ENCODE data around the gene ARHGAP9. TPM values are rescaled to one million over a fixed set of nuclear protein-coding genes. Genes with fewer than 3 reads are reported as not detected.

The ARHGAP9 gene
- total and polyA plus RNA-seq, 8 donors: 2.3 to 28.1 (median 6.7) TPM; not detected in 1

DNA sequence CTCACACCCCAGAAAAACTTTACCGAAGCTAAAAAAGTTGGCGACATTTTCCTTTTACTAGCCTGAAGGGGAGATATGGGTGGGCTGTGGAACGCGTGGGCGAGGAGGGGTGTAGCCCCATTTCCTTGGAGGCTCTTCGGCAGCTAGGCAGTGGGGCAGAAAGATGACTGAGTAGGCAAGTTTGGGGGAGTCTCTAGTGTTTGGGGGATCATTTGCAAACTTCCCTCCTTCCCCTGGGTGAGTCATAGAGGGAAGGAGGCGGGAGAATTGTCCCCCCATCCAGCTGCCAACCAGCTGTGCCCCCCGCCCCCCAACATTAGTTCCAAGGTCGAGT lies 17.8 kb downstream of the ARHGAP9 start:
- TF ChIP-seq, protein P1, sequence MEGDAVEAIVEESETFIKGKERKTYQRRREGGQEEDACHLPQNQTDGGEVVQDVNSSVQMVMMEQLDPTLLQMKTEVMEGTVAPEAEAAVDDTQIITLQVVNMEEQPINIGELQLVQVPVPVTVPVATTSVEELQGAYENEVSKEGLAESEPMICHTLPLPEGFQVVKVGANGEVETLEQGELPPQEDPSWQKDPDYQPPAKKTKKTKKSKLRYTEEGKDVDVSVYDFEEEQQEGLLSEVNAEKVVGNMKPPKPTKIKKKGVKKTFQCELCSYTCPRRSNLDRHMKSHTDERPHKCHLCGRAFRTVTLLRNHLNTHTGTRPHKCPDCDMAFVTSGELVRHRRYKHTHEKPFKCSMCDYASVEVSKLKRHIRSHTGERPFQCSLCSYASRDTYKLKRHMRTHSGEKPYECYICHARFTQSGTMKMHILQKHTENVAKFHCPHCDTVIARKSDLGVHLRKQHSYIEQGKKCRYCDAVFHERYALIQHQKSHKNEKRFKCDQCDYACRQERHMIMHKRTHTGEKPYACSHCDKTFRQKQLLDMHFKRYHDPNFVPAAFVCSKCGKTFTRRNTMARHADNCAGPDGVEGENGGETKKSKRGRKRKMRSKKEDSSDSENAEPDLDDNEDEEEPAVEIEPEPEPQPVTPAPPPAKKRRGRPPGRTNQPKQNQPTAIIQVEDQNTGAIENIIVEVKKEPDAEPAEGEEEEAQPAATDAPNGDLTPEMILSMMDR (IDR thresholded peaks at IDR 0.05): no peak
- TF ChIP-seq EP300 (IDR thresholded peaks at IDR 0.05) (no peak), POLR2AphosphoS5 (IDR thresholded peaks at IDR 0.05) (no peak), POLR2A (IDR thresholded peaks at IDR 0.05) (no peak)
- H3K27ac ChIP-seq: peak overlapping the region; percentile 48 to 81 (median 79)
- 0% methylated on average over 8 to 9 of the region's 9 CpGs for WGBS, 5 donors
- no peaks in the 10 kb centered on the region for H3K9me3 ChIP-seq
- peak overlapping the region; percentile 55 to 69 (median 61) for H3K4me3 ChIP-seq
- intact Hi-C loops (cut with DNase I; ENCODE audit: low total_unique reads): no loop called here
- H3K4me1 ChIP-seq: peaks cover 30 to 44% (median 40%) of the 10 kb centered on the region in 4 donors
- peaks cover 0 to 29% (median 13%) of the 10 kb centered on the region in 3 donors for H3K27me3 ChIP-seq
- H3K36me3 ChIP-seq: no peaks in the 10 kb centered on the region
- no peak for DNase-seq

DNA sequence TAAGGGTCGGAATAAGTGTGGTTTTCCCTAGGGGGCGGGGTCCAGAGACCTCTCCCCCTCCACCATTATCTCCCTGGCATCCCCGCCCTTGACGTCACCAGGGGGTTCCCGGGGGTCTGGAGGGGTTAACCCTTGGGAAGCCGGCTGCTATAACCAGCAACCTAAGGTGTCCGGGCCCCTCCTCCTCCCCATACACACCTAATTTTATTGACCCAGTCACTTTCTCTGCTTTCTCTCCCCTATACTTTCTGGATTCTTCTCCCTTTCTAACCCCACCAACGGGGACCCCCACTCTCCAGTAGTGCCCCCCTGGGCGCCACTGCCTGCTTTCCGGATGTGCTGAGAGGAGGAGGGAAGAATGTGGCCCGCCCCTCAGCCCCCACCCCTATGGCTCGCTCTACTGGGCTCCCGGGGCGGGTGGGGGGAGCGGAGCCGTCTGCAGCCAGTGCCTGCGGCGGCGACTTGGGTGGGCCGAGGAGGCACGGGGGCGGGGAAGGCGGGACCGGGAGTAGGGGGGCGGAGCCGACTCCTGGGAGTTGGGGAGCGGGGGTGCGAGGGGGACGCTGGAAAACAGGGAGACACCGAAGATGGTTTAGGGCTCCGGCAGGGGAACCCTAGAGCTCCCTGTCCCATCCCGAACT lies 18.3 kb downstream of the ARHGAP9 start:
- 0 to 1% (median 0%) methylated on average over 17 to 32 of the region's 32 CpGs for WGBS, 5 donors
- no peaks in the 10 kb centered on the region for H3K9me3 ChIP-seq
- peak overlapping the region; percentile 48 to 81 (median 79) for H3K27ac ChIP-seq
- peak overlapping the region; percentile 55 to 69 (median 61) for H3K4me3 ChIP-seq
- no peak for TF ChIP-seq EP300 (IDR thresholded peaks at IDR 0.05)
- TF ChIP-seq POLR2AphosphoS5 (IDR thresholded peaks at IDR 0.05): no peak
- TF ChIP-seq, protein P1 (IDR thresholded peaks at IDR 0.05): no peak
- no peak for TF ChIP-seq POLR2A (IDR thresholded peaks at IDR 0.05)
- H3K27me3 ChIP-seq: peaks cover 0 to 31% (median 13%) of the 10 kb centered on the region in 3 donors
- intact Hi-C loops (cut with DNase I; ENCODE audit: low total_unique reads): no loop called here
- H3K36me3 ChIP-seq: no peaks in the 10 kb centered on the region
- H3K4me1 ChIP-seq: peaks cover 30 to 44% (median 40%) of the 10 kb centered on the region in 4 donors
- DNase-seq: peak; percentile 46 to 92

DNA sequence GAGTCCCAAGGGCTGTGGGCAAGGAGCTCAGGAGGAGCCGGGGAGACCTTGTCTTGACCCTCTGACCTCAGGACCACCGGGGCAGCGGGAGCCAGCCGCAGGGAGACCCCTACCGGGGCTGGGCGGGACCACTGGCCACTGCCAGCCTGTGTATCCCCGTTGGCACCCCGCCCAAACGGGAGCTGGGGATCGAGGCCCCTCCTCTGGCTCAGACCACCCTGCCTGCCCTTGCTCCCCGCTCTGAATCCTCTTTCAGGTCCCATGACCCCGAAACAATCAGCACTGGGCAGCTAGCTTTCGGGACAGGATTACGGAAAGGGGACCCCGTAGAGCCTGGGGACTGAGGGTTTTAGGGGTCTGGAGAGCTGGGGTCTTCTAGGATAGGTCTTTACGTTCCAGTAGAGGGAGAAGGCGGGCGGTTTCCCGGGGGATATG lies 18.8 kb downstream of the ARHGAP9 start:
- intact Hi-C loops (cut with DNase I; ENCODE audit: low total_unique reads): no loop called here
- TF ChIP-seq EP300 (IDR thresholded peaks at IDR 0.05) (no peak), POLR2AphosphoS5 (IDR thresholded peaks at IDR 0.05) (no peak), POLR2A (IDR thresholded peaks at IDR 0.05) (no peak)
- TF ChIP-seq, protein P1 (IDR thresholded peaks at IDR 0.05): no peak
- Histone ChIP-seq H3K9me3 (no peaks in the 10 kb centered on the region), H3K4me1 (peaks cover 30 to 49% (median 42%) of the 10 kb centered on the region in 4 donors), H3K27ac (peak overlapping the region; percentile 20 to 81 (median 79)), H3K27me3 (peaks cover 0 to 36% (median 13%) of the 10 kb centered on the region in 3 donors), H3K36me3 (no peaks in the 10 kb centered on the region), H3K4me3 (peak overlapping the region; percentile 55 to 69 (median 61))
- 1 to 4% (median 2%) methylated on average over 13 to 19 of the region's 19 CpGs for WGBS, 5 donors
- DNase-seq: peak in 1 of 2 donors; percentile 63

DNA sequence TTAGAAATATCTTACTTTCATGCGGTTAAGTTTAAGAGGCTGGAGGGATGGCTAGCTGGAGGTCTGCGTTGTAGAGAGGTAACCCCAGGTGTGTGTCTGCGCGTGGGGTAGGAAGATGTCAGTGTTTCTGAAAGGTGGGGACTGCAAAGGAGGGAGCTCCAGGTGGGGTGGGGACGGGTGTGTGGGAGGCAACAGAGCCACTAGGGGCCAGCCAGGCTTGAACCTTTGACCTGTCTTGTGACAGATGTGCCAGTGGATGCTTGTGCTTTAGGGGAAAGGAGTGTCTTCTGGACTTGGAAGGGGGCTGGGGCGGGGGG lies 19.2 kb downstream of the ARHGAP9 start:
- H3K4me3 ChIP-seq: peak overlapping the region; percentile 55 to 69 (median 61)
- intact Hi-C loops (cut with DNase I; ENCODE audit: low total_unique reads): no loop called here
- 1 to 6% (median 2%) methylated on average over 5 to 6 of the region's 6 CpGs for WGBS, 5 donors
- no peak for DNase-seq
- peaks cover 30 to 53% (median 43%) of the 10 kb centered on the region in 4 donors for H3K4me1 ChIP-seq
- TF ChIP-seq, protein P1 (IDR thresholded peaks at IDR 0.05): no peak
- no peak for TF ChIP-seq POLR2AphosphoS5 (IDR thresholded peaks at IDR 0.05)
- TF ChIP-seq EP300 (IDR thresholded peaks at IDR 0.05): no peak
- no peak for TF ChIP-seq POLR2A (IDR thresholded peaks at IDR 0.05)
- H3K36me3 ChIP-seq: no peaks in the 10 kb centered on the region
- peaks cover 0 to 41% (median 13%) of the 10 kb centered on the region in 3 donors for H3K27me3 ChIP-seq
- H3K9me3 ChIP-seq: no peaks in the 10 kb centered on the region
- H3K27ac ChIP-seq: peak overlapping the region in 4 of 5 donors; percentile 20 to 81 (median 79)

All from stomach (tissue), 9 donors.